Astrocyte (in vitro differentiated cells and primary cell): Measurements from ENCODE around the gene MRPL22.
A peak's percentile ranks its signal among the peaks of the same experiment; 100 is the strongest.

Experiments used
- EZH2 ChIP-seq: IDR thresholded peaks from 2 replicates; pipeline ENCODE4 v1.6.1; 2012; ENCODE audit warnings: mild to moderate bottlenecking, low read length, inconsistent platforms; ENCODE audit not compliant: insufficient read depth
- TF ChIP-seq, protein P1 (sequence below): IDR thresholded peaks from 2 replicates; pipeline ENCODE4 v1.5.1; 2011; ENCODE audit warnings: low read depth, mild to moderate bottlenecking, inconsistent platforms, low read length, moderate library complexity; ENCODE audit not compliant: insufficient read depth

DNA sequence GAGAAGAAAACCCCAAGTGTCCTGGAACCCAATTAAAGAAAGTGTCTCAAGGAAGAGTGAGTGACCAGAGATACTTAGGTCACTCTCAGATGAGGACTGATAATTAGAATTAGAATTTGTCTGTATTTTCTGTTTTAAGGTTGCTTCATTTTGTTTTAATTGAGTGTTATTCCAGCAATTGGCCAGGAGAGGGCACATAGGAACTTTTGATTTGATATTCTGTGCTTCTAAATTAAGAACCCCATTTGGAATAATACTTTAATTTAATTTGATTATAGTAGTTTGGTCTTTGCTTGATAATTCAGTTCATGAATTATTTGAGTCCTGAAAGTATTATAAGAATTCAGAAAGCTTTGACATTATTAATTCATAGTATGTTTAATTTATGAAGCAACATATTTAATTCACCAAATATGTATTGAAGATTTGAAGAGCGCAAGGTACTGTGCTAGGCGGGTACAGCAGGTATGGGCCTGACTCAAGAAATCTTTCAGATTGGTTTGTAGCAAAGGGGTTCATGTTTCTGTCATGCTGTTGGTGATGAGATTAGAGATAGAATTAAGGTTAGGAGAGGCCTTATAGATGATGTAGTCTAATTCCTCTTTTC, 4.9 kb downstream of the MRPL22 start:
- TF ChIP-seq, protein P1, sequence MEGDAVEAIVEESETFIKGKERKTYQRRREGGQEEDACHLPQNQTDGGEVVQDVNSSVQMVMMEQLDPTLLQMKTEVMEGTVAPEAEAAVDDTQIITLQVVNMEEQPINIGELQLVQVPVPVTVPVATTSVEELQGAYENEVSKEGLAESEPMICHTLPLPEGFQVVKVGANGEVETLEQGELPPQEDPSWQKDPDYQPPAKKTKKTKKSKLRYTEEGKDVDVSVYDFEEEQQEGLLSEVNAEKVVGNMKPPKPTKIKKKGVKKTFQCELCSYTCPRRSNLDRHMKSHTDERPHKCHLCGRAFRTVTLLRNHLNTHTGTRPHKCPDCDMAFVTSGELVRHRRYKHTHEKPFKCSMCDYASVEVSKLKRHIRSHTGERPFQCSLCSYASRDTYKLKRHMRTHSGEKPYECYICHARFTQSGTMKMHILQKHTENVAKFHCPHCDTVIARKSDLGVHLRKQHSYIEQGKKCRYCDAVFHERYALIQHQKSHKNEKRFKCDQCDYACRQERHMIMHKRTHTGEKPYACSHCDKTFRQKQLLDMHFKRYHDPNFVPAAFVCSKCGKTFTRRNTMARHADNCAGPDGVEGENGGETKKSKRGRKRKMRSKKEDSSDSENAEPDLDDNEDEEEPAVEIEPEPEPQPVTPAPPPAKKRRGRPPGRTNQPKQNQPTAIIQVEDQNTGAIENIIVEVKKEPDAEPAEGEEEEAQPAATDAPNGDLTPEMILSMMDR: peak; percentile 61
- TF ChIP-seq EZH2: no peak
